ENCODE data around the gene ZNF33B. TPM values are rescaled to one million over a fixed set of nuclear protein-coding genes. Genes with fewer than 3 reads are reported as not detected.

ZNF33B gene
- total RNA-seq, 4 donors from 2014 or later, result 5.3 to 38.6 (median 21.3) TPM

GRCh38 chr10:42637142-42637541 is 1.2 kb downstream of the ZNF33B start:
- Histone ChIP-seq H3K27me3 (no peaks in the 10 kb centered on the region), H3K9me3 (no peaks in the 10 kb centered on the region), H3K27ac (peak overlapping the region; percentile 88 to 93), H3K4me3 (peak overlapping the region; percentile 66 to 72), H3K4me1 (no peaks in the 10 kb centered on the region), H3K36me3 (no peaks in the 10 kb centered on the region)
- no peak for DNase-seq
- TF ChIP-seq POLR2A (IDR thresholded peaks at IDR 0.05), result no peak
- TF ChIP-seq CTCF (IDR thresholded peaks at IDR 0.05), result no peak
- intact Hi-C loops (cut with DNase I; ENCODE audit: low total_unique reads), result no loop called here

- no peaks in the 10 kb centered on the region for H3K9me3 ChIP-seq
- H3K27me3 ChIP-seq, result no peaks in the 10 kb centered on the region
- H3K4me1 ChIP-seq, result no peaks in the 10 kb centered on the region
- H3K36me3 ChIP-seq, result no peaks in the 10 kb centered on the region
- H3K27ac ChIP-seq, result no peak overlapping the region
- H3K4me3 ChIP-seq, result no peak overlapping the region
- intact Hi-C loops (cut with DNase I; ENCODE audit: low total_unique reads), result no loop called here
- no peak for DNase-seq
- no peak for TF ChIP-seq POLR2A (IDR thresholded peaks at IDR 0.05)
- TF ChIP-seq CTCF (IDR thresholded peaks at IDR 0.05), result no peak
These were observed 3.3 kb downstream of the ZNF33B start for GRCh38 chr10:42635098-42635497.

GRCh38 chr10:42632564-42632963 is 5.8 kb downstream of the ZNF33B start:
- DNase-seq, result no peak
- H3K27me3 ChIP-seq, result no peaks in the 10 kb centered on the region
- H3K36me3 ChIP-seq, result no peaks in the 10 kb centered on the region
- no peak for TF ChIP-seq CTCF (IDR thresholded peaks at IDR 0.05)
- TF ChIP-seq POLR2A (IDR thresholded peaks at IDR 0.05), result no peak
- no peaks in the 10 kb centered on the region for H3K4me1 ChIP-seq
- no peak overlapping the region for H3K27ac ChIP-seq
- no peaks in the 10 kb centered on the region for H3K9me3 ChIP-seq
- H3K4me3 ChIP-seq, result no peak overlapping the region
- intact Hi-C loops (cut with DNase I; ENCODE audit: low total_unique reads), result no loop called here

GRCh38 chr10:42630537-42631134 is 7.7 kb downstream of the ZNF33B start:
- no peaks in the 10 kb centered on the region for H3K4me1 ChIP-seq
- no peak for TF ChIP-seq CTCF (IDR thresholded peaks at IDR 0.05)
- no peak for TF ChIP-seq POLR2A (IDR thresholded peaks at IDR 0.05)
- no peak overlapping the region for H3K4me3 ChIP-seq
- H3K27ac ChIP-seq, result no peak overlapping the region
- no peaks in the 10 kb centered on the region for H3K27me3 ChIP-seq
- no peaks in the 10 kb centered on the region for H3K36me3 ChIP-seq
- intact Hi-C loops (cut with DNase I; ENCODE audit: low total_unique reads), result no loop called here
- no peaks in the 10 kb centered on the region for H3K9me3 ChIP-seq
- DNase-seq, result no peak

- no peaks in the 10 kb centered on the region for H3K9me3 ChIP-seq
- TF ChIP-seq POLR2A (IDR thresholded peaks at IDR 0.05), result no peak
- TF ChIP-seq CTCF (IDR thresholded peaks at IDR 0.05), result no peak
- no peaks in the 10 kb centered on the region for H3K36me3 ChIP-seq
- no peaks in the 10 kb centered on the region for H3K4me1 ChIP-seq
- H3K27ac ChIP-seq, result no peak overlapping the region
- no peaks in the 10 kb centered on the region for H3K27me3 ChIP-seq
- DNase-seq, result no peak
- no peak overlapping the region for H3K4me3 ChIP-seq
- intact Hi-C loops (cut with DNase I; ENCODE audit: low total_unique reads), result no loop called here
These were observed 14.4 kb downstream of the ZNF33B start for GRCh38 chr10:42623929-42624328.

Data from uterus (tissue), 4 donors.